Osteoblast (primary cell): ENCODE measurements around the gene CLPX. TPM values are rescaled to one million over a fixed set of nuclear protein-coding genes. Genes with fewer than 3 reads are reported as not detected.
"Not testable (repeated sequence)": the region's sequence is repeated elsewhere in the genome, so short reads cannot be mapped to it uniquely, and the experiment has no call there.

Source experiments
- DNase-seq: peaks from one replicate; pipeline ENCODE4 v3.0.0; 2011; ENCODE audit warnings: low spot score, mixed read lengths; ENCODE audit not compliant: insufficient read length; ENCODE audit errors: missing footprints
- H2AFZ ChIP-seq: 2 replicates; pipeline ENCODE4 v1.6.0; 2011; ENCODE audit warnings: mild to moderate bottlenecking, low read length
- H3K27ac ChIP-seq: 2 replicates; pipeline ENCODE4 v1.5.1; 2011; ENCODE audit warnings: mild to moderate bottlenecking, low read depth, low read length, moderate library complexity
- H3K27me3 ChIP-seq: 2 replicates; pipeline ENCODE4 v1.6.0; 2012; ENCODE audit warnings: mild to moderate bottlenecking, control low read depth, inconsistent platforms, low read length, moderate library complexity; ENCODE audit not compliant: insufficient read depth
- H3K36me3 ChIP-seq: 2 replicates; pipeline ENCODE4 v1.5.1; 2011; ENCODE audit warnings: mild to moderate bottlenecking, low read length, control low read depth, moderate library complexity; ENCODE audit not compliant: insufficient read depth
- H3K4me1 ChIP-seq: 2 replicates; pipeline ENCODE4 v1.5.1; 2011; ENCODE audit warnings: mild to moderate bottlenecking, low read length, control low read depth, moderate library complexity; ENCODE audit not compliant: insufficient read depth
- H3K4me2 ChIP-seq: 2 replicates; pipeline ENCODE4 v1.6.0; 2011; ENCODE audit warnings: mild to moderate bottlenecking, low read length; ENCODE audit not compliant: insufficient read depth
- H3K4me3 ChIP-seq: fragments of 200-600 bp; sonication (generic); 3 replicates; pipeline ENCODE4 v1.5.1; 2012; ENCODE audit warnings: mild to moderate bottlenecking, low read length, inconsistent platforms; ENCODE audit not compliant: insufficient read depth
- H3K79me2 ChIP-seq: 2 replicates; pipeline ENCODE4 v1.6.0; 2012; ENCODE audit warnings: mild to moderate bottlenecking, low read length, control low read depth, inconsistent platforms; ENCODE audit not compliant: insufficient read depth
- H3K9me3 ChIP-seq: 2 replicates; pipeline ENCODE4 v1.5.1; 2011; ENCODE audit warnings: low read depth, low read length, control low read depth
- H4K20me1 ChIP-seq: 2 replicates; pipeline ENCODE4 v1.6.0; 2012; ENCODE audit warnings: mild to moderate bottlenecking, low read length, control low read depth; ENCODE audit not compliant: insufficient read depth
- CTCF ChIP-seq: IDR thresholded peaks from 2 replicates; pipeline ENCODE4 v1.5.1; 2011; ENCODE audit warnings: mild to moderate bottlenecking, low read depth, low read length, moderate library complexity; ENCODE audit errors: extremely low read depth
- total RNA-seq: library from RNA; depleted of rRNA; stranded (reverse); fragments of >200 nt; gene quantifications from 2 replicates; pipeline ENCODE4 v1.2.3, GENCODE V29; 2012

The CLPX gene
- total RNA-seq, 1 donor = 46.7 TPM

- H3K4me2 ChIP-seq = peak overlapping the region; percentile 85
- peaks cover 7% of the 10 kb centered on the region for H3K36me3 ChIP-seq
- peak overlapping the region; percentile 91 for H3K4me3 ChIP-seq
- peaks cover 3% of the 10 kb centered on the region for H3K4me1 ChIP-seq
- H3K79me2 ChIP-seq = peaks cover 58% of the 10 kb centered on the region
- no peak for TF ChIP-seq CTCF
- peak overlapping the region; percentile 69 for H3K27ac ChIP-seq
- H3K27me3 ChIP-seq = no peaks in the 10 kb centered on the region
- DNase-seq = peak; percentile 80
- H3K9me3 ChIP-seq = no peaks in the 10 kb centered on the region
- peaks cover 29% of the 10 kb centered on the region for H4K20me1 ChIP-seq
- peak overlapping the region; percentile 87 for H2AFZ ChIP-seq
Observed at GRCh38 chr15:65184305-65184867, 756 bp downstream of the CLPX start.

- peak; percentile 46 for DNase-seq
- Histone ChIP-seq H3K27ac (peak overlapping the region; percentile 69), H3K4me1 (peaks cover 3% of the 10 kb centered on the region), H4K20me1 (peaks cover 29% of the 10 kb centered on the region), H3K9me3 (no peaks in the 10 kb centered on the region), H3K36me3 (peaks cover 12% of the 10 kb centered on the region), H3K4me3 (peak overlapping the region; percentile 91), H2AFZ (peak overlapping the region; percentile 87), H3K4me2 (peak overlapping the region; percentile 85), H3K27me3 (no peaks in the 10 kb centered on the region), H3K79me2 (peaks cover 62% of the 10 kb centered on the region)
- TF ChIP-seq CTCF = no peak
Observed at GRCh38 chr15:65183865-65184159, 1.3 kb downstream of the CLPX start.

- H2AFZ ChIP-seq = no peak overlapping the region
- no peak for DNase-seq
- no peaks in the 10 kb centered on the region for H3K27me3 ChIP-seq
- peaks cover 69% of the 10 kb centered on the region for H3K79me2 ChIP-seq
- no peak overlapping the region for H3K27ac ChIP-seq
- H3K9me3 ChIP-seq = no peaks in the 10 kb centered on the region
- peak overlapping the region; percentile 6 for H3K4me2 ChIP-seq
- H3K36me3 ChIP-seq = peaks cover 25% of the 10 kb centered on the region
- peaks cover 34% of the 10 kb centered on the region for H4K20me1 ChIP-seq
- H3K4me3 ChIP-seq = no peak overlapping the region
- peaks cover 3% of the 10 kb centered on the region for H3K4me1 ChIP-seq
- no peak for TF ChIP-seq CTCF
Observed at GRCh38 chr15:65182538-65182937, 2.6 kb downstream of the CLPX start.

- H3K27me3 ChIP-seq, H3K9me3 ChIP-seq, H2AFZ ChIP-seq, H3K4me1 ChIP-seq, H3K4me2 ChIP-seq, H3K4me3 ChIP-seq, H3K27ac ChIP-seq, DNase-seq: not testable (repeated sequence)
- peaks cover 32% of the 10 kb centered on the region for H3K36me3 ChIP-seq
- H4K20me1 ChIP-seq = peaks cover 34% of the 10 kb centered on the region
- H3K79me2 ChIP-seq = peaks cover 74% of the 10 kb centered on the region
Observed at GRCh38 chr15:65181582-65182353, 3.4 kb downstream of the CLPX start.
